ENCODE results near the gene CACNA1C. TPM values are rescaled to one million over a fixed set of nuclear protein-coding genes. Genes with fewer than 3 reads are reported as not detected.

The CACNA1C gene
- polyA plus RNA-seq, 1 of the 3 experiments (the other 2 are of a cell fraction): 1.5 TPM

DNA sequence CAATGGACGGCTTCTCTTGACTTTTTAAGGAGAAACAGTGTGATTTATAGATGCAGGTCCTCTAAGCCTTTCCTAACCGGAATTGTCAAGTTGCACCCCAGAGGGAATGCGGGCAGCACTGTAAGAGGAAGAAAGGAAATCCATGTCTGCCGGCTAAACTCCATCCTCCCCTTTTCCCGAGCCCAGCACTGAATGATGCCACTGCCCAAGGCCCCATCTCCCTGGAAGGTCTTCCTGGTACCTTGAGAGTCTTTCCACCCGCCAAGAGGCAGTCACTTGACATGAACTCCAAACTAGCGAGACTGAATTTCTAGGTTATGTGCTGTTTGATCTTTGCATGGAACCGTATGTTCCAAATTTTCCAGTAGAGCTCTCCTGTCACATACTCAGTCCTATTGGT lies 428.6 kb downstream of the CACNA1C start:
- no peaks in the 10 kb centered on the region for H3K27me3 ChIP-seq (ENCODE audit: insufficient read depth)
- H3K36me3 ChIP-seq (replicated peaks in 1 of 2; ENCODE audit: control insufficient read depth in 1 of 2, insufficient read depth in 2 of 2, low read length in 1 of 2): no peaks in the 10 kb centered on the region
- H3K4me1 ChIP-seq (ENCODE audit: control insufficient read depth in 1 of 2, insufficient read depth in 2 of 2, low read depth in 1 of 2, low read length in 1 of 2): no peaks in the 10 kb centered on the region; a peak in 1 of 4 replicates
- WGBS (ENCODE audit: low lambda C conversion rate): 62% methylated on average over 8 of the region's 8 CpGs
- H3K79me2 ChIP-seq (ENCODE audit: insufficient read depth): no peaks in the 10 kb centered on the region
- CTCF ChIA-PET: no interaction called here
- no peak overlapping the region for H3K4me3 ChIP-seq (ENCODE audit: low read depth in 2 of 2, low read length in 1 of 2)
- no peaks in the 10 kb centered on the region for H3K9me3 ChIP-seq
- H3K9me2 ChIP-seq: no peaks in the 10 kb centered on the region
- H3F3A ChIP-seq (replicated peaks; ENCODE audit: insufficient read depth): no peaks in the 10 kb centered on the region
- no peak overlapping the region for H3K9ac ChIP-seq
- no peak overlapping the region for H3K27ac ChIP-seq (ENCODE audit: low read depth in 2 of 2, low read length in 1 of 2)
- no peak for TF ChIP-seq POLR2AphosphoS5 (IDR thresholded peaks at IDR 0.05; ENCODE audit: low read depth, low read length)
- TF ChIP-seq TAF1 (IDR thresholded peaks at IDR 0.05; ENCODE audit: borderline replicate concordance, low read depth, low read length): no peak
- no peak for TF ChIP-seq JUND (IDR thresholded peaks at IDR 0.05)
- no peaks in the 10 kb centered on the region for H4K20me1 ChIP-seq (ENCODE audit: insufficient read depth)
- POLR2A ChIA-PET: no interaction called here
- H3K4me2 ChIP-seq: no peak overlapping the region
- no peak for DNase-seq
- H2AFZ ChIP-seq (ENCODE audit: low read depth): no peak overlapping the region

GRCh38 chr12:2481951-2482350 lies 429.2 kb downstream of the CACNA1C start:
- no peaks in the 10 kb centered on the region for H3K27me3 ChIP-seq (ENCODE audit: insufficient read depth)
- WGBS (ENCODE audit: low lambda C conversion rate): 55% methylated on average over 10 of the region's 10 CpGs
- H3K4me3 ChIP-seq (ENCODE audit: low read depth in 2 of 2, low read length in 1 of 2): no peak overlapping the region
- ChIA-PET POLR2A (no interaction called here), CTCF (no interaction called here)
- no peaks in the 10 kb centered on the region for H3K36me3 ChIP-seq (replicated peaks in 1 of 2; ENCODE audit: control insufficient read depth in 1 of 2, insufficient read depth in 2 of 2, low read length in 1 of 2)
- H3K9me2 ChIP-seq: no peaks in the 10 kb centered on the region
- H4K20me1 ChIP-seq (ENCODE audit: insufficient read depth): no peaks in the 10 kb centered on the region
- no peak overlapping the region for H3K27ac ChIP-seq (ENCODE audit: low read depth in 2 of 2, low read length in 1 of 2)
- TF ChIP-seq JUND (IDR thresholded peaks at IDR 0.05) (no peak), RAD21 (IDR thresholded peaks at IDR 0.05; ENCODE audit: low read length) (no peak), REST (IDR thresholded peaks at IDR 0.05; ENCODE audit: low read depth, low read length) (no peak), FOXM1 (IDR thresholded peaks at IDR 0.05; ENCODE audit: low read depth) (no peak), NFIC (IDR thresholded peaks at IDR 0.05; ENCODE audit: borderline replicate concordance) (no peak), RFX5 (IDR thresholded peaks at IDR 0.05; ENCODE audit: low read length) (no peak)
- TF ChIP-seq, protein P1, sequence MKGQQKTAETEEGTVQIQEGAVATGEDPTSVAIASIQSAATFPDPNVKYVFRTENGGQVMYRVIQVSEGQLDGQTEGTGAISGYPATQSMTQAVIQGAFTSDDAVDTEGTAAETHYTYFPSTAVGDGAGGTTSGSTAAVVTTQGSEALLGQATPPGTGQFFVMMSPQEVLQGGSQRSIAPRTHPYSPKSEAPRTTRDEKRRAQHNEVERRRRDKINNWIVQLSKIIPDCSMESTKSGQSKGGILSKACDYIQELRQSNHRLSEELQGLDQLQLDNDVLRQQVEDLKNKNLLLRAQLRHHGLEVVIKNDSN (IDR thresholded peaks at IDR 0.05; ENCODE audit: borderline replicate concordance, low read depth): no peak
- TF ChIP-seq, protein P2, sequence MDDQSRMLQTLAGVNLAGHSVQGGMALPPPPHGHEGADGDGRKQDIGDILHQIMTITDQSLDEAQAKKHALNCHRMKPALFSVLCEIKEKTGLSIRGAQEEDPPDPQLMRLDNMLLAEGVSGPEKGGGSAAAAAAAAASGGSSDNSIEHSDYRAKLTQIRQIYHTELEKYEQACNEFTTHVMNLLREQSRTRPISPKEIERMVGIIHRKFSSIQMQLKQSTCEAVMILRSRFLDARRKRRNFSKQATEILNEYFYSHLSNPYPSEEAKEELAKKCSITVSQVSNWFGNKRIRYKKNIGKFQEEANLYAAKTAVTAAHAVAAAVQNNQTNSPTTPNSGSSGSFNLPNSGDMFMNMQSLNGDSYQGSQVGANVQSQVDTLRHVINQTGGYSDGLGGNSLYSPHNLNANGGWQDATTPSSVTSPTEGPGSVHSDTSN (IDR thresholded peaks at IDR 0.05): no peak
- no peaks in the 10 kb centered on the region for H3K9me3 ChIP-seq
- no peak overlapping the region for H3K4me2 ChIP-seq
- no peak overlapping the region for H3K9ac ChIP-seq
- no peaks in the 10 kb centered on the region; a peak in 1 of 4 replicates for H3K4me1 ChIP-seq (ENCODE audit: control insufficient read depth in 1 of 2, insufficient read depth in 2 of 2, low read depth in 1 of 2, low read length in 1 of 2)
- H3F3A ChIP-seq (replicated peaks; ENCODE audit: insufficient read depth): no peaks in the 10 kb centered on the region
- H3K79me2 ChIP-seq (ENCODE audit: insufficient read depth): no peaks in the 10 kb centered on the region
- no peak for DNase-seq
- H2AFZ ChIP-seq (ENCODE audit: low read depth): no peak overlapping the region
